PC-9 (cell line): ENCODE measurements around the gene RTP3. TPM values are rescaled to one million over a fixed set of nuclear protein-coding genes. Genes with fewer than 3 reads are reported as not detected.

Source experiments
- BruUV-seq: library from RNA; stranded (reverse); fragments of 400-500 nt; replicated peaks from 2 replicates; lab custom pipeline; 2021; lab: Mats Ljungman, UMichigan
- CTCF ChIA-PET: fragments of 300-600 bp; sonication (Branson Sonifier 250); formaldehyde crosslinking; loops from one replicate; lab custom pipeline; 2022; ENCODE audit warnings: antibody characterized with exemption; lab: Charles Lee
- POLR2A ChIA-PET: fragments of 300-600 bp; sonication (Branson Sonifier 250); formaldehyde crosslinking; loops from one replicate; lab custom pipeline; 2022; ENCODE audit warnings: antibody characterized with exemption; ENCODE audit not compliant: unreplicated experiment; lab: Charles Lee
- DNase-seq, 2 experiments: peaks; one replicate each; pipeline versions ENCODE4 v3.0.0 to v3.0.0-alpha.2; 2015 to 2022; ENCODE audit warnings: mixed read lengths in 1 of 2
- H2AFZ ChIP-seq: fragments of 200-600 bp; sonication (generic); 2 replicates; pipeline ENCODE4 v1.8.1; 2017; ENCODE audit warnings: antibody characterized with exemption
- H3F3A ChIP-seq: fragments of 200-600 bp; sonication (generic); 2 replicates; pipeline ENCODE4 v1.8.1; 2017; ENCODE audit warnings: antibody characterized with exemption, mild to moderate bottlenecking, low read depth; ENCODE audit not compliant: insufficient read depth
- H3K27ac ChIP-seq: fragments of 200-600 bp; sonication (generic); 2 replicates; pipeline ENCODE4 v1.6.1; 2016; ENCODE audit warnings: mixed run types
- H3K27me3 ChIP-seq: fragments of 200-600 bp; sonication (generic); 2 replicates; pipeline ENCODE4 v1.6.1; 2016; ENCODE audit warnings: low read depth, mixed run types; ENCODE audit not compliant: insufficient read depth
- H3K36me3 ChIP-seq: fragments of 200-600 bp; sonication (generic); 2 replicates; pipeline ENCODE4 v1.6.1; 2016; ENCODE audit warnings: low read depth, mixed run types
- H3K4me1 ChIP-seq: fragments of 200-600 bp; sonication (generic); replicated peaks from 2 replicates; pipeline ENCODE4 v1.6.1; 2016; ENCODE audit warnings: mixed run types; ENCODE audit not compliant: insufficient read depth
- H3K4me2 ChIP-seq: fragments of 200-600 bp; sonication (generic); 2 replicates; pipeline ENCODE4 v1.6.1; 2017; ENCODE audit warnings: mixed run types
- H3K4me3 ChIP-seq: fragments of 200-600 bp; sonication (generic); 2 replicates; pipeline ENCODE4 v1.6.1; 2016; ENCODE audit warnings: mixed run types
- H3K79me2 ChIP-seq: fragments of 200-600 bp; sonication (generic); 2 replicates; pipeline ENCODE4 v1.6.1; 2017; ENCODE audit warnings: low read depth, mixed run types
- H3K9me2 ChIP-seq: fragments of 200-600 bp; sonication (generic); 2 replicates; pipeline ENCODE4 v1.8.1; 2017; ENCODE audit warnings: mild to moderate bottlenecking; ENCODE audit not compliant: insufficient read depth
- H3K9me3 ChIP-seq: fragments of 200-600 bp; sonication (generic); 2 replicates; pipeline ENCODE4 v1.8.1; 2016; ENCODE audit warnings: low read depth; ENCODE audit not compliant: insufficient read depth
- H4K20me1 ChIP-seq: fragments of 200-600 bp; sonication (generic); 2 replicates; pipeline ENCODE4 v1.8.1; 2017; ENCODE audit not compliant: insufficient read depth
- CTCF ChIP-seq: fragments of 200-600 bp; sonication (generic); conservative IDR thresholded peaks from 2 replicates; pipeline ENCODE4 v1.6.1; 2017; ENCODE audit warnings: mixed run types, antibody characterized with exemption, mild to moderate bottlenecking, moderate library complexity
- EZH2 ChIP-seq: fragments of 200-600 bp; sonication (generic); IDR thresholded peaks from 2 replicates; pipeline ENCODE4 v1.8.0; 2017; ENCODE audit warnings: antibody characterized with exemption, low read depth
- intact Hi-C: fragments of 100-400 bp; cut with micrococcal nuclease; formaldehyde crosslinking; loops from one replicate; pipeline ENCODE4 v1.10.0; 2022; ENCODE audit not compliant: unreplicated experiment
- total RNA-seq: library from RNA; stranded (reverse); gene quantifications from 2 replicates; pipeline ENCODE4 v1.2.3, GENCODE V29; 2021

Gene RTP3
- total RNA-seq, 1 experiment from 2014 or later: not detected

DNA sequence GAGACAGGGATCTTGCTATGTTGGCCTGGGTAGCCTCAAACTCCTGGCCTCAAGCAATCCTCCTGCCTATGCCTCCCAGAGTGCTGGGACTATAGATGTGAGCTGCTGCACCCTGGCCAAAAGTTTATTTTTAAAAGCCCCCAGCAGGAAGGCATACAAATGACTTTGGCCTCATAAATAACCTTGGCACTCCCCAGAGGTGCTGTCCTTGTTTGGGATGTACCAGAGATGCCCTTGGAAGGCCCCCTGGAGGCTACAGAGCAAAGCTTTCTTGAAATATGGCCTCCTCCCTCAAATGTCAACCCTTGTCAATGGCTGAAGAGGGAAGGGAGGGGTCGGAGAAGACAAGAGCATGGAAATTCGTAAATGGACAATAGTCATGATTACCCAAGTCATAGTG lies 14.0 kb upstream of the RTP3 start:
- no peak overlapping the region for H3K4me2 ChIP-seq
- no peaks in the 10 kb centered on the region for H3K36me3 ChIP-seq
- H3K9me3 ChIP-seq: no peaks in the 10 kb centered on the region
- H2AFZ ChIP-seq: no peak overlapping the region
- TF ChIP-seq EZH2 (no peak), CTCF (no peak)
- no peaks in the 10 kb centered on the region for H4K20me1 ChIP-seq
- CTCF ChIA-PET: interaction anchor here (1.4 to 1.7 kb wide), 2 partner anchors 12 to 75 kb away, joined by 4 read pairs; no protein-coding TSS in a partner anchor
- H3K79me2 ChIP-seq: no peaks in the 10 kb centered on the region
- H3K4me1 ChIP-seq: 0 out of 2 replicates have a peak, but pooled peaks cover under 1% of the 10 kb centered on the region
- H3K4me3 ChIP-seq: no peak overlapping the region
- H3K27me3 ChIP-seq: no peaks in the 10 kb centered on the region
- no peaks in the 10 kb centered on the region for H3F3A ChIP-seq
- POLR2A ChIA-PET: no interaction called here
- intact Hi-C loops: loop anchor here (10.0 kb wide), 1 partner anchor 211 kb away; the partner anchor contains the start of gene ALS2CL
- no peak for DNase-seq
- H3K9me2 ChIP-seq: no peaks in the 10 kb centered on the region
- no peak overlapping the region for H3K27ac ChIP-seq
- BruUV-seq: no TSS peak

- Histone ChIP-seq H3K27me3 (no peaks in the 10 kb centered on the region), H3K9me3 (no peaks in the 10 kb centered on the region), H3K4me3 (no peak overlapping the region), H4K20me1 (no peaks in the 10 kb centered on the region), H3K79me2 (no peaks in the 10 kb centered on the region), H2AFZ (no peak overlapping the region), H3K9me2 (no peaks in the 10 kb centered on the region), H3K27ac (no peak overlapping the region), H3F3A (no peaks in the 10 kb centered on the region), H3K36me3 (no peaks in the 10 kb centered on the region), H3K4me1 (0 out of 2 replicates have a peak, but pooled peaks cover 4% of the 10 kb centered on the region), H3K4me2 (no peak overlapping the region)
- POLR2A ChIA-PET: interaction anchor here (0.6 kb wide), 1 partner anchor 1955 kb away, joined by 4 read pairs; the partner anchor contains the start of gene CCDC51
- intact Hi-C loops: loop anchor here (10.0 kb wide), 1 partner anchor 210 kb away; the partner anchor contains the start of gene ALS2CL
- TF ChIP-seq CTCF (no peak), EZH2 (no peak)
- no TSS peak for BruUV-seq
- no peak for DNase-seq
- CTCF ChIA-PET: interaction anchor here (1.7 kb wide), 1 partner anchor 74 kb away, joined by 4 read pairs; no protein-coding TSS in a partner anchor
Measured at GRCh38 chr3:46484388-46484787, 13.4 kb upstream of the RTP3 start.

DNA sequence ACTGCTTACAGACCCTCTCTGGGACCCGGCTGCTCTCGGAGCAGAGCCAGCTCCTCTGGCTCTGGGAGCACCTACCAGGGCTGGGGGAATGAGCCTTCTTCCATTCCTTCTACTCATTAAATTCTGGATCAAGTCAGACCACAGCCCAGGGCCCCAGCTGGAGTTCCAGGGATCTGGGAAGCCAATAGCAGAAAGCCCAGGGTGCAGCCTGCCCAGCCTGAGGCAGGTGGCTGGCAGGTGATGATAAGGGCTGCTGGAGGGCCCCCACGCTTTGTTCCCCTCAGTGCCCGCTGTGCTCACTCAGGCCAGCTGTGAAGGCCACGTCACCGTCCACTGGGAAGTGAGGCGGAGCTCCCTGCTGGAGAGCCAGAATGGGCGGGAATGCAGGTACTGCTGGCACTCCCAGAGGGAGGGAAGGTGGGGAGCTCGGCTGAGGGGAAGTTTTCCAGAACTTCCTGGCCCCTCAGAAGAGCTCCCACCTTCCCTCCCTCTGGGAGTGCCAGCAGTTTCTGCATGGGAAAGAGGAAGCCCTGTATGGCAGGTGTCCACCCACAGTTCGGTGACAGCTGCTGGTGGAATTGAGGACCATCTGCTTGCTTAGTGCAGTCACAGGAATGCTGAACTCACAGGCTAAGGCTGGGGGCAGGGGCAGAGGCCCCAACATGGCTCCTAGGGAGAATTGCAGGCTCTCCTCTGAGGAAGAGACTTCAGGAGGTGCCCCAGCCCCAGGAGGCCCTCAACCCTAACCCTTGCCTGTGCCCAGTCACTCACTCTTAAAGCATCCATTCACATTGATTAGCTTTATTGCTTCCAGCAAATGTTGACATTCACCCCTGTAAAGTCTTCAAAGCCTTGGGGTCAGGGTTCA lies 12.6 kb upstream of the RTP3 start:
- Histone ChIP-seq H3K4me3 (no peak overlapping the region), H4K20me1 (no peaks in the 10 kb centered on the region), H3F3A (no peaks in the 10 kb centered on the region), H3K9me2 (no peaks in the 10 kb centered on the region), H3K4me2 (no peak overlapping the region), H3K27me3 (no peaks in the 10 kb centered on the region), H3K27ac (no peak overlapping the region), H2AFZ (no peak overlapping the region), H3K4me1 (0 out of 2 replicates have a peak, but pooled peaks cover 4% of the 10 kb centered on the region), H3K36me3 (no peaks in the 10 kb centered on the region), H3K9me3 (no peaks in the 10 kb centered on the region), H3K79me2 (no peaks in the 10 kb centered on the region)
- DNase-seq: peak in 1 of 2 experiments; percentile 49
- intact Hi-C loops: loop anchor here (5.0 to 10.0 kb wide), 2 partner anchors 210 to 422 kb away; partner anchors contain the start of gene ALS2CL
- ChIA-PET CTCF (interaction anchor here (1.7 kb wide), 1 partner anchor 73 kb away, joined by 4 read pairs; no protein-coding TSS in a partner anchor), POLR2A (interaction anchor here (0.6 kb wide), 2 partner anchors 68 to 1955 kb away, joined by 4 to 10 read pairs; partner anchors contain the start of gene CCDC51)
- BruUV-seq: no TSS peak
- TF ChIP-seq EZH2 (no peak), CTCF (no peak)
